OCI-LY1 (cell line): ENCODE measurements around the gene ABCC6.

ENCODE experiments used
- EZH2 ChIP-seq: fragments of 200-600 bp; sonication (generic), shearing (Covaris generic); IDR thresholded peaks from 2 replicates; pipeline ENCODE4 v1.8.0; 2017; ENCODE audit warnings: borderline replicate concordance, mixed run types, mild to moderate bottlenecking, antibody characterized with exemption, low read length, moderate library complexity, mixed read lengths
- TF ChIP-seq, protein P1 (sequence below): fragments of 200-600 bp; sonication (generic), shearing (Covaris generic); IDR thresholded peaks from 2 replicates; pipeline ENCODE4 v1.5.1; 2017; ENCODE audit warnings: mild to moderate bottlenecking, antibody characterized with exemption, low read length, moderate library complexity, mixed read lengths

DNA sequence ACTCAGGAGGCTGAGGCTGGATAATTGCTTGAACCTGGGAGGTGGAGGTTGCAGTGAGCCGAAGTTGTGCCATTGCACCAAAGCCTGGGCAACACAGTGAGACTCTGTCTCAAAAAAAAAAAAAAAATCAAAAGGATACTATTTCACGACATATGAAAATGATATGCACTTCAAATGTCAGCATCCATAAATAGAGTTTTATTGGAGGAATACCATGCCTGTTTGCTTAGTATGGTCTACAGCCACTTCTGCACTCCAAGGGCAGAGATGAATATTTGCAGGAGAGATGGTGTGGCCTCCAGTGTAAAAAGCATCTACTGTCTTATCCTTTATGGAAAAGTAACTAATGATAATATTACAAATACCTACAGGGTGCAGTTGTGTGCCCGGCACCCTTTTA lies 27.2 kb downstream of the ABCC6 start:
- TF ChIP-seq, protein P1, sequence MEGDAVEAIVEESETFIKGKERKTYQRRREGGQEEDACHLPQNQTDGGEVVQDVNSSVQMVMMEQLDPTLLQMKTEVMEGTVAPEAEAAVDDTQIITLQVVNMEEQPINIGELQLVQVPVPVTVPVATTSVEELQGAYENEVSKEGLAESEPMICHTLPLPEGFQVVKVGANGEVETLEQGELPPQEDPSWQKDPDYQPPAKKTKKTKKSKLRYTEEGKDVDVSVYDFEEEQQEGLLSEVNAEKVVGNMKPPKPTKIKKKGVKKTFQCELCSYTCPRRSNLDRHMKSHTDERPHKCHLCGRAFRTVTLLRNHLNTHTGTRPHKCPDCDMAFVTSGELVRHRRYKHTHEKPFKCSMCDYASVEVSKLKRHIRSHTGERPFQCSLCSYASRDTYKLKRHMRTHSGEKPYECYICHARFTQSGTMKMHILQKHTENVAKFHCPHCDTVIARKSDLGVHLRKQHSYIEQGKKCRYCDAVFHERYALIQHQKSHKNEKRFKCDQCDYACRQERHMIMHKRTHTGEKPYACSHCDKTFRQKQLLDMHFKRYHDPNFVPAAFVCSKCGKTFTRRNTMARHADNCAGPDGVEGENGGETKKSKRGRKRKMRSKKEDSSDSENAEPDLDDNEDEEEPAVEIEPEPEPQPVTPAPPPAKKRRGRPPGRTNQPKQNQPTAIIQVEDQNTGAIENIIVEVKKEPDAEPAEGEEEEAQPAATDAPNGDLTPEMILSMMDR, result no peak
- TF ChIP-seq EZH2, result no peak
